ENCODE measurements around the gene B4GALT2. TPM values are rescaled to one million over a fixed set of nuclear protein-coding genes. Genes with fewer than 3 reads are reported as not detected.
A peak's percentile ranks its signal among the peaks of the same experiment; 100 is the strongest.

B4GALT2 gene
- total RNA-seq, 1 donor from 2014 or later: 99.4 TPM

GRCh38 chr1:44034423-44034822 is 55.4 kb downstream of the B4GALT2 start:
- H3K27me3 Mint-ChIP-seq (ENCODE audit: low read depth): no peaks in the 10 kb centered on the region
- no peak overlapping the region for H3K27ac Mint-ChIP-seq (ENCODE audit: unreplicated experiment)
- no peaks in the 10 kb centered on the region for H3K36me3 Mint-ChIP-seq (ENCODE audit: low read depth)
- no peak for DNase-seq (ENCODE audit: low spot score)
- no peaks in the 10 kb centered on the region for H3K9me3 Mint-ChIP-seq (ENCODE audit: low read depth)
- H3K4me3 Mint-ChIP-seq (ENCODE audit: unreplicated experiment): no peak overlapping the region
- no peak for TF ChIP-seq CTCF (IDR thresholded peaks at IDR 0.05)
- H3K4me1 Mint-ChIP-seq (ENCODE audit: low read depth): peaks cover 44% of the 10 kb centered on the region

GRCh38 chr1:44034976-44035716 is 56.1 kb downstream of the B4GALT2 start:
- peak overlapping the region; percentile 4 for H3K27ac Mint-ChIP-seq (ENCODE audit: unreplicated experiment)
- H3K4me3 Mint-ChIP-seq (ENCODE audit: unreplicated experiment): no peak overlapping the region

GRCh38 chr1:44035726-44036408 is 56.9 kb downstream of the B4GALT2 start:
- no peak for TF ChIP-seq CTCF (IDR thresholded peaks at IDR 0.05)
- peaks cover 39% of the 10 kb centered on the region for H3K4me1 Mint-ChIP-seq (ENCODE audit: low read depth)
- DNase-seq (ENCODE audit: low spot score): no peak
- peak overlapping the region; percentile 78 for H3K27ac Mint-ChIP-seq (ENCODE audit: unreplicated experiment)
- no peaks in the 10 kb centered on the region for H3K27me3 Mint-ChIP-seq (ENCODE audit: low read depth)
- H3K4me3 Mint-ChIP-seq (ENCODE audit: unreplicated experiment): no peak overlapping the region
- no peaks in the 10 kb centered on the region for H3K9me3 Mint-ChIP-seq (ENCODE audit: low read depth)
- no peaks in the 10 kb centered on the region for H3K36me3 Mint-ChIP-seq (ENCODE audit: low read depth)

More at GRCh38 chr1:44034976-44035716, 56.1 kb downstream of the B4GALT2 start:
- TF ChIP-seq CTCF (IDR thresholded peaks at IDR 0.05): no peak
- H3K9me3 Mint-ChIP-seq (ENCODE audit: low read depth): no peaks in the 10 kb centered on the region
- no peaks in the 10 kb centered on the region for H3K36me3 Mint-ChIP-seq (ENCODE audit: low read depth)
- peaks cover 39% of the 10 kb centered on the region for H3K4me1 Mint-ChIP-seq (ENCODE audit: low read depth)
- no peaks in the 10 kb centered on the region for H3K27me3 Mint-ChIP-seq (ENCODE audit: low read depth)
- no peak for DNase-seq (ENCODE audit: low spot score)

GRCh38 chr1:44036409-44037139 is 57.6 kb downstream of the B4GALT2 start:
- peak overlapping the region; percentile 78 for H3K27ac Mint-ChIP-seq (ENCODE audit: unreplicated experiment)
- H3K36me3 Mint-ChIP-seq (ENCODE audit: low read depth): no peaks in the 10 kb centered on the region
- H3K4me1 Mint-ChIP-seq (ENCODE audit: low read depth): peaks cover 36% of the 10 kb centered on the region
- no peak overlapping the region for H3K4me3 Mint-ChIP-seq (ENCODE audit: unreplicated experiment)
- DNase-seq (ENCODE audit: low spot score): no peak
- no peaks in the 10 kb centered on the region for H3K9me3 Mint-ChIP-seq (ENCODE audit: low read depth)
- peak; percentile 94 for TF ChIP-seq CTCF (IDR thresholded peaks at IDR 0.05)
- no peaks in the 10 kb centered on the region for H3K27me3 Mint-ChIP-seq (ENCODE audit: low read depth)

GRCh38 chr1:44037154-44037553 is 58.1 kb downstream of the B4GALT2 start:
- no peak for TF ChIP-seq CTCF (IDR thresholded peaks at IDR 0.05)
- no peaks in the 10 kb centered on the region for H3K9me3 Mint-ChIP-seq (ENCODE audit: low read depth)
- H3K36me3 Mint-ChIP-seq (ENCODE audit: low read depth): no peaks in the 10 kb centered on the region
- peaks cover 30% of the 10 kb centered on the region for H3K4me1 Mint-ChIP-seq (ENCODE audit: low read depth)
- H3K4me3 Mint-ChIP-seq (ENCODE audit: unreplicated experiment): no peak overlapping the region
- DNase-seq (ENCODE audit: low spot score): no peak
- H3K27me3 Mint-ChIP-seq (ENCODE audit: low read depth): no peaks in the 10 kb centered on the region
- H3K27ac Mint-ChIP-seq (ENCODE audit: unreplicated experiment): peak overlapping the region; percentile 78

Measured in chondrocyte (in vitro differentiated cells).